ENCODE measurements around the gene TENM4. TPM values are rescaled to one million over a fixed set of nuclear protein-coding genes. Genes with fewer than 3 reads are reported as not detected.

The TENM4 gene
- total RNA-seq, 2 experiments from 2014 or later, result not detected

DNA sequence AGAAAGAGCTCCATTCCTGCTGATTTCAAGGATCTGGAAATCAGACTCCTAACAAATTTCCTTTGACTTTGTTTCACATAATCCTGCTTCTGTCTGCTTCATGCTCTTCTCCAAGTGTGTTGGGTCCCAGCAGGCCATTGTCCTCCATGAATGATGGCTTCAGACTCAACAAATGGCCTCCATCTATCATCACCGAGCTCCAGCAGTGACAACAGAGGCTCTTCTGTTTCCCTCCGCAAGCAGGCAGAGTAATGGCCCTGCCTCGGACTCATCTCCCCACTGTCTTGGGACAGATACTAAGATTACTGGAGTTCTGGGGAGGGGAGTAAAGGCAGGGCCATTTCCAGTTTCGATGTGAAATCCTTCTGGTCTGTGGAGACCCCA lies 127.3 kb downstream of the TENM4 start:
- DNase-seq, result no peak
- Mint-ChIP-seq H3K36me3 (no peaks in the 10 kb centered on the region), H3K27ac (no peak overlapping the region), H3K9me3 (no peaks in the 10 kb centered on the region), H3K4me1 (ENCODE audit: low read depth) (no peaks in the 10 kb centered on the region), H3K27me3 (peaks cover 1% of the 10 kb centered on the region), H3K4me3 (no peak overlapping the region)
- intact Hi-C loops (cut with micrococcal nuclease), result no loop called here
- ChIA-PET CTCF (no interaction called here), POLR2A (no interaction called here)

DNA sequence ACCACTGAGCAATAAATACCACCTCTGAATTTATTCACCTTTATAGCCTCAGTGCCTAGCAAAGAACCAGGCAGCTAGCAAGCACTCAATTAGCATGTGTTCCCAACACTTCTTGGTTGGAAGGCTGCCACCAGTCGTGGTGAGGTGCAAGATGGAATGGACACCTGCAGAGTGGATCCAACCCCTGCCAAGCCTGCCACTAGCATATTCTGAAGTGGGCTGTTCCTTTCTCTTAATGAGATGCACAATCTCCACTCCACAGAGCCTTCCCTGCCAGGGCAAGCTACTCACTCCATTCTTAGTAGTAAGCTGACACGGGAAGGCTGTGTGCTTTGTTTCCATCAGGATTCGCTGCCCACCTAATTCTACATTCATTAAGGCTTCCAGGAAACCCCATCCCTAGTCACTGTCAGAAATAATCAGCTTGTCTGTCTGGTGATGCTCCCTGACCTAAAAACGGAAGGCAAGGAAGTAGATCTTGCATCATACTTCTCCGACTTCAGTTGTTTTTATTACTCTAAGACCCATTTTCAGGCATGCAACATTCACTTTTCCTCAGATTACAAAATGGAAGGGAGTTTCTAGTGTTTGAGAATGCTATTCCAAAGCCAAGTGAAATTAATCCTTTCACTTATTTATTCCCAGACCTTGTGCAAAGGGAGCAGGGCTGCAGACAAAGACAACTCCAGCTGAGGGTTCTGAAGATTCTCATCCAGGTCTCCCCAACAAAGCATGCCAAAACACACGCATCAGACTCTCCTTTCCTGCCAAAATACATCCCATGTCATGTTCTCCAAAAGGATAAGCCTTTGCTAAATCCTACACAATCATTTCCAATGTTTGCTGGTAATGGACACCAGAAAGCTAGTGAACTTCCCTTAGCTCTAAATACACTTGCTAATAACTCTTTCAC lies 128.0 kb downstream of the TENM4 start:
- Mint-ChIP-seq H3K27me3 (peaks cover 1% of the 10 kb centered on the region), H3K27ac (no peak overlapping the region), H3K36me3 (no peaks in the 10 kb centered on the region), H3K4me3 (no peak overlapping the region), H3K4me1 (ENCODE audit: low read depth) (no peaks in the 10 kb centered on the region), H3K9me3 (no peaks in the 10 kb centered on the region)
- DNase-seq, result no peak
- ChIA-PET POLR2A (no interaction called here), CTCF (no interaction called here)
- intact Hi-C loops (cut with micrococcal nuclease), result no loop called here

DNA sequence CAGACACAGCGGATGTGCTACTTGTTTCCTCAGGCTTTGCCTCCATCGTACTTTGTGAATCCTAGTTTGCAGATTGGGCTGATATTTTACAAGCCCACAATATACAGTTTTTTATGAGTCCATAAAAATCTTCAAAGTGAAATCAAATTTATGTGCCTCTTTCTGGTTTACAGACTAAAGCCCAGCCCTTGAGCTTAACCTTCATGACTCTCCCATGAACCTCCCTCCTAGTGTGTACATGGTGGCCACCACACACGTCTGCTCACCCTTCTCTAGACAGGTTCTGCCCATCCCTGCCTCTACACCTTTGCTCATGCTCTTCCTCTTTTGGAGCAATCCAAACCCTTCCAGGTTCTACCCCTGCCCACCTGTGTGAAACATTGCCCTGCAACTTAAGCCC lies 129.4 kb downstream of the TENM4 start:
- intact Hi-C loops (cut with micrococcal nuclease), result no loop called here

DNA sequence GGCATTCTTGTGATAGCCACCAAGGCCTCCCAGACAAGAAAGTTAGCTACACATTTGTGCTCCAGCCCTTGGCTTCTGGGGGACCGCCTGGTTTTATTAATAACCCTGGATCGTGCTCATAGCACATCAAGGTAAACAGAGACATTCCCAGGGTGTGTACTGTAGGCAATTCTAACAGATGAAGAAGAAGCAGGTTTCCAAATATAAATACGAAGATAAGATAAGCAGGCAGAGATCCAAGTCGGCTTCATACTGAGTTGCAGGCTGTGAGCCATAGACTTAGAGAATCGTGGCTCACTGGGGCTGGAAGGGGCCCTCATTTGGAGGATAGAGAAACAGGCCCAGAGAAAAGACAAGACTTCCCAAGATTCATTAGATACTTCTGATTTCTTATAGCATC lies 131.4 kb downstream of the TENM4 start:
- H3K27ac Mint-ChIP-seq, result no peak overlapping the region

More for the DNA sequence above, 129.4 kb downstream of the TENM4 start:
- Mint-ChIP-seq H3K4me3 (no peak overlapping the region), H3K4me1 (ENCODE audit: low read depth) (no peaks in the 10 kb centered on the region), H3K27me3 (peaks cover 1% of the 10 kb centered on the region), H3K27ac (no peak overlapping the region), H3K9me3 (no peaks in the 10 kb centered on the region), H3K36me3 (no peaks in the 10 kb centered on the region)
- CTCF ChIA-PET, result no interaction called here
- POLR2A ChIA-PET, result no interaction called here
- no peak for DNase-seq

DNA sequence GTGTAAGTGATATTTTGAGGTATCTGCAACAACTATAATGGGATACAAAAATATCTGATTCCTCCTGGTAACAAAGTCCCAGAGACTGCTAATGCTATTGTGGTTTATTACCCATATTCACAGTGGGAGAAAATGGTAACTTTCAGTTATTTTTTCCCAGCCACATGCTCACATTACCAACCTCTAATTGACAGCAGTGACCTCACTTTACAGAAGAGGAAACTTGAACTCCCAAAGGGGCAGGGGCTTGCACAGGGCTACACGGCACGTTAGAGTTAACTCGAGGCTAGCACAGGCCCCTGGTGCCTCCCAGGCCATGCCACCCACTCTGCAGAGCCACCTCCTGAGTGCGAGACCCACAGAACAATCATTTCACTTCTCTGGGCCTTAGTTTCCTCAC lies 132.4 kb downstream of the TENM4 start:
- Mint-ChIP-seq H3K36me3 (no peaks in the 10 kb centered on the region), H3K27me3 (peaks cover 1% of the 10 kb centered on the region), H3K27ac (no peak overlapping the region), H3K4me3 (no peak overlapping the region), H3K9me3 (no peaks in the 10 kb centered on the region), H3K4me1 (ENCODE audit: low read depth) (no peaks in the 10 kb centered on the region)
- CTCF ChIA-PET, result no interaction called here
- no peak for DNase-seq
- POLR2A ChIA-PET, result no interaction called here
- intact Hi-C loops (cut with micrococcal nuclease), result no loop called here

More for the DNA sequence above, 131.4 kb downstream of the TENM4 start:
- no peaks in the 10 kb centered on the region for H3K36me3 Mint-ChIP-seq
- intact Hi-C loops (cut with micrococcal nuclease), result no loop called here
- H3K4me1 Mint-ChIP-seq (ENCODE audit: low read depth), result no peaks in the 10 kb centered on the region
- ChIA-PET CTCF (no interaction called here), POLR2A (no interaction called here)
- peaks cover 1% of the 10 kb centered on the region for H3K27me3 Mint-ChIP-seq
- no peaks in the 10 kb centered on the region for H3K9me3 Mint-ChIP-seq
- H3K4me3 Mint-ChIP-seq, result no peak overlapping the region
- DNase-seq, result no peak

DNA sequence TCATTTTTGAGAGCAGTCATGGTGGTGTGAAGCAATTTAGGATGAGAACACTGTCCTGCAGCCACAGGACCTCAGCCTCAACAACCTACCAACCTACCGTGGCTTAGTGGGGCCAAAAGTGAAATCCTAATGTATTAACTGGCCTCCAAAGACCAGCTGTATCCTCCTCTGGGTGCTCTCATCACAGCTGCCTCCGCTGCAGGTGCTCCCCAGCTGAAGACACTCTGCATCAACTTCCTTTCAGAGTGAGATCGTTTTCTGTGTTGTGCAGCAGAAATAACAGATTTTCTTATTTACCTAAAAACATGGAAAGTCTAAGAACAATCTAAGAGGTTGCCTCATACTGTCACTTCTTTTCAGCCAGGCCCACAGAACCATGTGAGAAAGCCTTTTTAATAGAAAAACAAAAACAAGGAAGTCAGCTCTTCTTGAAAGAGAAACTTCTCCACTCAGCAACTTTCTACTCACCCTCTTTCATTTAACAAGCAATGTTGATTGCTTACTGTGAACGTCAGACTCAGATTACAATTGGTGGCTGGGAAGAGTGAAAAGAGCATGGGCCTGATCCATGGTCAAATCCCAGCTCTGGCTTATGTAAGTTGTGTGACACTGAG lies 136.1 kb downstream of the TENM4 start:
- intact Hi-C loops (cut with micrococcal nuclease), result no loop called here
- H3K4me1 Mint-ChIP-seq (ENCODE audit: low read depth), result no peaks in the 10 kb centered on the region
- H3K27ac Mint-ChIP-seq, result no peak overlapping the region
- POLR2A ChIA-PET, result interaction anchor here (0.5 kb wide), 1 partner anchor 682 kb away, joined by 4 read pairs; no protein-coding TSS in a partner anchor
- CTCF ChIA-PET, result no interaction called here
- no peaks in the 10 kb centered on the region for H3K36me3 Mint-ChIP-seq
- no peak for DNase-seq
- H3K9me3 Mint-ChIP-seq, result no peaks in the 10 kb centered on the region
- H3K27me3 Mint-ChIP-seq, result no peaks in the 10 kb centered on the region
- no peak overlapping the region for H3K4me3 Mint-ChIP-seq

DNA sequence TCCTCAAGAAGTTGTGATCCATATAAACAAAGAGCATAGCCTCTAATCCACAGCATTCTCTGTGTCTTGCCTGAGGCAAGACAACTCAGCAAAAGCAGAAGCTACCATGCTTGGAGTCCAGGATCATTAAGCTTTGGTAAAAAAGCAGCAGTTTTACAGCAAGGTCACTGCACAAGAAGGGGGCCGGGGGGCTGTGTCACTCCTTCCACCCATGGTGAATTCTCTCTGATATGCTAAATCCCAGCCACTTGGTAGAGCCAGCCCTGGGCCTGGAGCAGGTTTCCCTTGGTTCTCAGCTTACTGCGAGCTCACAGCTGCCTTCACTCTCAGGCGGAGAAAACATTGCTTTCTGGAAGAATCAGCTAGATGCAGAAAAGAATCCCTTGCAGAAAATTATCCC lies 144.7 kb downstream of the TENM4 start:
- Mint-ChIP-seq H3K27ac (no peak overlapping the region), H3K36me3 (no peaks in the 10 kb centered on the region), H3K9me3 (no peaks in the 10 kb centered on the region), H3K4me1 (ENCODE audit: low read depth) (no peaks in the 10 kb centered on the region), H3K4me3 (no peak overlapping the region), H3K27me3 (no peaks in the 10 kb centered on the region)
- POLR2A ChIA-PET, result no interaction called here
- no peak for DNase-seq
- CTCF ChIA-PET, result interaction anchor here (0.6 kb wide), 1 partner anchor 172 kb away, joined by 5 read pairs; no protein-coding TSS in a partner anchor
- intact Hi-C loops (cut with micrococcal nuclease), result no loop called here

DNA sequence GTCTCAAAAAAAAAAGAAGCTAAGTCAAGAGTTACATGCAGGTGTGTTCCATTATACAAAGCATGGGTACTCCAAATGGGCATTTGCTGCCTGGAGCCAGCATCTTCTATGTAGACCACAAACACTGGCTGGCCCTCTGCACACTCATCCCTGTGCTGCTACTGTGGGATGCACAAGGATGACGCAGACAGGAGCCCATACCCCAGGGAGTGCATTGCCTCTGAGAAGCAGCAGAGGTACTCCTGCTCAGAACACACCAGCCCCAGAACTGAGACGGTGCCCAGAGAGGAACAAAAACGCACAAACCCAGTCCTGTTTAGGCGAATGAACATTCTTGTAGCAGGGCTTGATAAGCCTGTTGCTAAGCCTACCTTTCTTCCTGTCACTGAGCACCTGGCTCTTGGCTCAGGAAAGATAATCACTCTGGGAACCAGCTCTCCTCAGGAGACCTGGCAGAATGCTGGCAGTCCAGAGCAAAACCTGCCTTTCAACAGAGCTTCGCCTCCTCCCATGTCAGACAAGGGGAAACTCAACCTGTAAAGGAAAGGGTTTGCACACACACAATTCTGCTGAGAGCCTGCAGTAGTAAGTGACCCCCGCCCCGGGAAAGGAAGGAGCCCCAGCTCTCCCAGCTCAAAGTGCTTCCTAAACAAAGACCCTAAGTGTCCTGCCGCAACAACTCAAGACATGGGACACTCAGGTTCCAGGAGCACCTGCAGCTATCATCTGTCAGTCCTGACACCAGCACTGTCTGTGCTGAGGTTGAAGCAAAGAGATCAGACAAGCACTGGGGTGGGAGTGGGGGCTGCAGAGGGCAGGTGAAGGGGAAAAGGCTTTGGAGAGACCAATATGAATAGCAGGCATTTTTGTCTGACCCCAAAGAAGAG lies 145.7 kb downstream of the TENM4 start:
- H3K9me3 Mint-ChIP-seq, result no peaks in the 10 kb centered on the region
- H3K4me3 Mint-ChIP-seq, result no peak overlapping the region
- intact Hi-C loops (cut with micrococcal nuclease), result no loop called here
- H3K4me1 Mint-ChIP-seq (ENCODE audit: low read depth), result no peaks in the 10 kb centered on the region
- POLR2A ChIA-PET, result no interaction called here
- H3K27ac Mint-ChIP-seq, result no peak overlapping the region
- DNase-seq, result no peak
- H3K27me3 Mint-ChIP-seq, result no peaks in the 10 kb centered on the region
- CTCF ChIA-PET, result no interaction called here
- no peaks in the 10 kb centered on the region for H3K36me3 Mint-ChIP-seq

DNA sequence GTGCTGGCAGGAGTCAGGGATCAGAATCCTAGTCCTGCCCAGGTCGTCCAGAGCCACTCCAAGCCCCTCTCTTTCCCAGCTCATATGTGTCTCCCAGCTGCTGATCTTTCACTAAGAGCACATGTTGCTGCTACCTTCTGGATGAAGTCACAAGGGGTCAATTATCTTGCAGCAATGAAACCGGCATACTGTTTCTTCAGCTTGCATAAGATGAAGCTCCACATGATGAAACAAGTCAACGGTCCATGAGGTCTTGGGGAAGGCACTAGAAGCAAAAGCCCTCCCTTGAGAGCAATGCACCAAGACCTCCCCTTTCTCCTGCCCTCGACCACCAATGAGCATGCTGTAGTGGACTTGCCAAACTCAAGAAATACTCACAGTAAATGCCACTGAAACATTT lies 148.9 kb downstream of the TENM4 start:
- H3K27me3 Mint-ChIP-seq, result no peaks in the 10 kb centered on the region
- no peak overlapping the region for H3K27ac Mint-ChIP-seq
- CTCF ChIA-PET, result interaction anchor here (1.2 kb wide), 1 partner anchor 41 kb away, joined by 3 read pairs; no protein-coding TSS in a partner anchor
- H3K4me3 Mint-ChIP-seq, result no peak overlapping the region
- no peaks in the 10 kb centered on the region for H3K4me1 Mint-ChIP-seq (ENCODE audit: low read depth)
- no peaks in the 10 kb centered on the region for H3K36me3 Mint-ChIP-seq
- intact Hi-C loops (cut with micrococcal nuclease), result no loop called here
- no peaks in the 10 kb centered on the region for H3K9me3 Mint-ChIP-seq
- POLR2A ChIA-PET, result no interaction called here
- no peak for DNase-seq

DNA sequence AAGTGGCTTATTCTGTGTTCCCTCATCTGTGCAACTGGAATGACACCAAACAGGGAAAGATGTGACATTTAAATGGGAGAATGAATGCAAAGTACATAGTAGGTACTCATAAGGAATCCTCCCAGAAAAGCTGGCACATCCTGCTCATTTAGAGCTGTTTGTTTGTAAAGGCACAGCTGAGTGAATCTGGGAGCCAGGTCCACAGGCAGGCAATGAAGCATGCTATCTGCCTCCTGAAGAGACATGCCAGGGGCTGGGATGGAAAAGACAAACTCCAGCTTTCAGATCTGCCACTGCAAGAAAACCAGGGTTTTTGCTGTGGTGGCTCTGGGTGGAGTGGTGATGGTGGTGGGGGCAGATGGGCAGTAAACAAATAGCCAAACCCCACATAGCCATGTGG lies 150.1 kb downstream of the TENM4 start:
- no peaks in the 10 kb centered on the region for H3K36me3 Mint-ChIP-seq
- H3K9me3 Mint-ChIP-seq, result no peaks in the 10 kb centered on the region
- ChIA-PET POLR2A (no interaction called here), CTCF (no interaction called here)
- H3K4me1 Mint-ChIP-seq (ENCODE audit: low read depth), result no peaks in the 10 kb centered on the region
- intact Hi-C loops (cut with micrococcal nuclease), result no loop called here
- no peaks in the 10 kb centered on the region for H3K27me3 Mint-ChIP-seq
- no peak overlapping the region for H3K27ac Mint-ChIP-seq
- no peak overlapping the region for H3K4me3 Mint-ChIP-seq
- no peak for DNase-seq

DNA sequence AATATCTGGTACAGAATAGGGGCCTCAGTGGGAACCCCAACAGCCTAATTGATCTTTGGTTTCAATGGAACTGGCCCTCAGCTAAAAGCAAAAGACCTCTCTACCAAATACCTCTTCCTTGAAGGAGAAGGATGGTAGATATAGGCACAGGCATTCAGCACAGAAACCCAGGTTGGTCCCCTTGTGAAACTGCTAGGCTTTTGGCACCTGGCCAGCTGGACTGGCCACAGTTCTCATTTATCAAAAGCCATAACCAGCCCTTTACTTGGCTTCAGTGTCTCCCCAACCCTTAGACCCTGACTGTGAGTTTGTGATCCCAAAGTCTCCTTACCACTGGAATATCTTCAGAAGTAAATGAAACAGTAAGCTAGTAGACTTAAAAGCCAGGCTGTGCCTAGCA lies 152.9 kb downstream of the TENM4 start:
- Mint-ChIP-seq H3K9me3 (peaks cover 4% of the 10 kb centered on the region), H3K36me3 (no peaks in the 10 kb centered on the region), H3K4me1 (ENCODE audit: low read depth) (no peaks in the 10 kb centered on the region), H3K4me3 (no peak overlapping the region), H3K27ac (no peak overlapping the region), H3K27me3 (peaks cover 1% of the 10 kb centered on the region)
- ChIA-PET CTCF (no interaction called here), POLR2A (no interaction called here)
- no peak for DNase-seq
- intact Hi-C loops (cut with micrococcal nuclease), result no loop called here

DNA sequence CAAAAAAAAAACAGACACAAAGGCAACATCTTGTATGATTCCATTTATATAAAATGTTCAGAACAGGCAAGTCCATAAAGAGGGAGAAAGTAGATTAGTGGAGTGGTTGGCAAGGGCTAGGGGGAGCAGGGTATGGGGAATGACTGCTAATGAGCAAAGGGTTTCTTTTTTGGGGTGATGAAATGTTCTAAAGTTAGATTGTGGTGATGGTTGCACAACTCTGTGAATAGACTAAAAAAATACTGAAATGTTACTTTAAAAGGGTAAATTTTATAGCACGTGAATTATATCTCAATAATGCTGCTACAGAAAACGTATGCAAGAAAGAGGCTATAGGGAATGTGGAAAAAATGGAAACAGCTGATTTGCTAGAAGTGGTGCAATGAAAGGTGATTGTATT lies 155.1 kb downstream of the TENM4 start:
- no peak overlapping the region for H3K27ac Mint-ChIP-seq
- no peaks in the 10 kb centered on the region for H3K4me1 Mint-ChIP-seq (ENCODE audit: low read depth)
- H3K4me3 Mint-ChIP-seq, result no peak overlapping the region
- intact Hi-C loops (cut with micrococcal nuclease), result no loop called here
- ChIA-PET POLR2A (no interaction called here), CTCF (no interaction called here)
- H3K27me3 Mint-ChIP-seq, result peaks cover 1% of the 10 kb centered on the region
- no peaks in the 10 kb centered on the region for H3K36me3 Mint-ChIP-seq
- DNase-seq, result no peak
- peaks cover 4% of the 10 kb centered on the region for H3K9me3 Mint-ChIP-seq
